Hepatocyte (in vitro differentiated cells): ENCODE measurements around the gene GRID1.

Experiments
- EZH2 ChIP-seq: fragments of 200-600 bp; sonication (generic); IDR thresholded peaks from 2 replicates; pipeline ENCODE4 v1.6.1; 2016; ENCODE audit warnings: antibody characterized with exemption, mild to moderate bottlenecking, borderline replicate concordance
- EZH2phosphoT487 ChIP-seq: fragments of 200-600 bp; sonication (generic); IDR thresholded peaks from one replicate; pipeline ENCODE4 v1.6.1; 2018; ENCODE audit warnings: antibody characterized with exemption, mild to moderate bottlenecking, low read depth, moderate library complexity; ENCODE audit not compliant: unreplicated experiment, severe bottlenecking
- TF ChIP-seq, protein P1 (sequence below): fragments of 200-600 bp; sonication (generic); IDR thresholded peaks from 2 replicates; pipeline ENCODE4 v1.5.1; 2016; ENCODE audit warnings: antibody characterized with exemption, mild to moderate bottlenecking; ENCODE audit not compliant: poor library complexity

- TF ChIP-seq, protein P1, sequence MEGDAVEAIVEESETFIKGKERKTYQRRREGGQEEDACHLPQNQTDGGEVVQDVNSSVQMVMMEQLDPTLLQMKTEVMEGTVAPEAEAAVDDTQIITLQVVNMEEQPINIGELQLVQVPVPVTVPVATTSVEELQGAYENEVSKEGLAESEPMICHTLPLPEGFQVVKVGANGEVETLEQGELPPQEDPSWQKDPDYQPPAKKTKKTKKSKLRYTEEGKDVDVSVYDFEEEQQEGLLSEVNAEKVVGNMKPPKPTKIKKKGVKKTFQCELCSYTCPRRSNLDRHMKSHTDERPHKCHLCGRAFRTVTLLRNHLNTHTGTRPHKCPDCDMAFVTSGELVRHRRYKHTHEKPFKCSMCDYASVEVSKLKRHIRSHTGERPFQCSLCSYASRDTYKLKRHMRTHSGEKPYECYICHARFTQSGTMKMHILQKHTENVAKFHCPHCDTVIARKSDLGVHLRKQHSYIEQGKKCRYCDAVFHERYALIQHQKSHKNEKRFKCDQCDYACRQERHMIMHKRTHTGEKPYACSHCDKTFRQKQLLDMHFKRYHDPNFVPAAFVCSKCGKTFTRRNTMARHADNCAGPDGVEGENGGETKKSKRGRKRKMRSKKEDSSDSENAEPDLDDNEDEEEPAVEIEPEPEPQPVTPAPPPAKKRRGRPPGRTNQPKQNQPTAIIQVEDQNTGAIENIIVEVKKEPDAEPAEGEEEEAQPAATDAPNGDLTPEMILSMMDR = no peak
- TF ChIP-seq EZH2 = no peak
- TF ChIP-seq EZH2phosphoT487 = no peak
Measured at GRCh38 chr10:86218160-86218559, 148.4 kb downstream of the GRID1 start.
